GM10266 (cell line): ENCODE results near the gene SRBD1.

Experiments used
- DNase-seq: peaks from one replicate; pipeline ENCODE4 v3.0.0; 2012; ENCODE audit errors: extremely low spot score
- TF ChIP-seq, protein P1 (sequence below): IDR thresholded peaks from 2 replicates; pipeline ENCODE4 v1.5.1; 2012; ENCODE audit warnings: mild to moderate bottlenecking, low read depth; ENCODE audit not compliant: control insufficient read depth, insufficient read depth; ENCODE audit errors: missing control alignments

SRBD1 gene

GRCh38 chr2:45643543-45644542 lies 32.8 kb upstream of the SRBD1 start:
- DNase-seq, result peak; percentile 88
- TF ChIP-seq, protein P1, sequence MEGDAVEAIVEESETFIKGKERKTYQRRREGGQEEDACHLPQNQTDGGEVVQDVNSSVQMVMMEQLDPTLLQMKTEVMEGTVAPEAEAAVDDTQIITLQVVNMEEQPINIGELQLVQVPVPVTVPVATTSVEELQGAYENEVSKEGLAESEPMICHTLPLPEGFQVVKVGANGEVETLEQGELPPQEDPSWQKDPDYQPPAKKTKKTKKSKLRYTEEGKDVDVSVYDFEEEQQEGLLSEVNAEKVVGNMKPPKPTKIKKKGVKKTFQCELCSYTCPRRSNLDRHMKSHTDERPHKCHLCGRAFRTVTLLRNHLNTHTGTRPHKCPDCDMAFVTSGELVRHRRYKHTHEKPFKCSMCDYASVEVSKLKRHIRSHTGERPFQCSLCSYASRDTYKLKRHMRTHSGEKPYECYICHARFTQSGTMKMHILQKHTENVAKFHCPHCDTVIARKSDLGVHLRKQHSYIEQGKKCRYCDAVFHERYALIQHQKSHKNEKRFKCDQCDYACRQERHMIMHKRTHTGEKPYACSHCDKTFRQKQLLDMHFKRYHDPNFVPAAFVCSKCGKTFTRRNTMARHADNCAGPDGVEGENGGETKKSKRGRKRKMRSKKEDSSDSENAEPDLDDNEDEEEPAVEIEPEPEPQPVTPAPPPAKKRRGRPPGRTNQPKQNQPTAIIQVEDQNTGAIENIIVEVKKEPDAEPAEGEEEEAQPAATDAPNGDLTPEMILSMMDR, result peak; percentile 94

DNA sequence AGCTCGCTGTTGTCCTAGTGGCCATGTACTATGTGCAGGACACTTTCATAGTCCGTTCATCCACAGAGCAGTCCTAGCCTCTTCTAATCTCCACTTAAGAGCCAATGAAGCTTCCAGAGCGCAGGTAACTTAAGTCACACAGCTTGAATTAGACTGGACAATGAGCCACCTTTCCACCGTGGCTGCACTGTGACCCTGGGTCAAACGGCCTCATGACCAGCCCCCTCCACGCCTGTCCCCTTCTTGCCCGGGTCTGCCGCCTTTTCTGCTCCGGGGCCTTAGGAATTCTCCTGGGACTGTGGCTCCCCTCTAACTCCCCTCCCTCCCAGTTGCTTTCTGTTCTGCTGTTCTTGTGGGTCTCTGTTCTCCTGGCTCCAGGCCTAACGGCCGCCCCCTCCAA lies 32.0 kb upstream of the SRBD1 start:
- TF ChIP-seq, protein P1, result no peak
- no peak for DNase-seq

DNA sequence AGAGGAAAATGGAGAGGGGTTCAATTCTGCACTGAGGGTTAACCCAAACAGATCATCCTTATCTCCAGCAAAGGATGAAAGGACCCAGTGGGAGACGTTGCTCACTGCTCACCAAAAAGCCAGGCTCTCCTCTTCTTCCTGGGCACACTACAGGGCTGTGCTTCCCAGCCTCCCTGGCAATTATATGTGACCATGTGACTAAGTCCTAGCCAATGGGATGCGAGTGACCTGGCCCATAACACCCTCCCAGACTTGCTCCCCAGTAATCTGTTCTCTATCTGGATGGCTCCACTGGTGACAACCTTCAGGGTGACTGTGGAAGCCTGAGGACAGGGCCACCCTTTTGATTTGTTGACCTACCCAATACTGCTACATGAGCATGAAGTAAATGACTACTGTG lies 29.5 kb upstream of the SRBD1 start:
- no peak for DNase-seq
- TF ChIP-seq, protein P1, result no peak

GRCh38 chr2:45637440-45637839 lies 26.4 kb upstream of the SRBD1 start:
- DNase-seq, result no peak
- TF ChIP-seq, protein P1, result no peak

DNA sequence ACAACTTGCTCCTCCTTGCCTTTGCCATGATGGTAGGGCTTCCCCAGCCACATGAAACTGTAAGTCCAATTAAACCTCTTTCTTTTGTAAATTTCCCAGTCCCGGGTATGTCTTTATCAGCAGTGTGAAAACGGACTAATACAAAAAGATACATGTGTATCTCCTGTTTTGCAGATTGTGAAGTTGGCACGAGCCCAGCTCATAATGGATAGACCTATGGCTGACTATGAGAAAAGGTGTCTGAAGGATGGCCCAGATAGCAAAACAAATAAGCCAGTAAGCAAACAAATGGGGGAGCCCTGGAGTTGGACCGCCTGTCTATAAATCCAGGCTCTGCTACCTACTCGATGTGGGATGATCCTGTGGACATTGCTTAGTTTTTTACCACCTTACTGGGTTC lies 24.9 kb upstream of the SRBD1 start:
- TF ChIP-seq, protein P1, result no peak
- no peak for DNase-seq

DNA sequence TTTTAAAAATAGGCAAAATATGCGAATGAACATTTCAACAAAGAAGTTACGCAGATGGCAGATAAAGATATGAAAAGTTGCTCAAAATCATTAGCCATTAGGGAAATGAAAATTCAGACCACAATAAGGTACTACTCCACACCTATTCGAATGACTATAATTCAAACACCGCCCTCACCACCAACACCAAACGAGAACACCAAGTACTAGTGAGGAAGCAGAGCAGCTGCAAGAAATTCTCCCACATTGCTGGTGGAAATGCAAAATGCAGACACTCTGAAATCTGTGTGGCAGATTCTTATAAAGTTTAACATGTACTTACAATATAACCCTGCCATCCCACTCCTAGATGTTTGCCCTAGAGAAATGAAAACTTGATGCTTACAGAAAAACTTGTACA lies 23.2 kb upstream of the SRBD1 start:
- TF ChIP-seq, protein P1, result no peak
- no peak for DNase-seq

- no peak for DNase-seq
- TF ChIP-seq, protein P1, result no peak
Observed at GRCh38 chr2:45631955-45632354, 20.9 kb upstream of the SRBD1 start.
